Measurements from ENCODE around the gene SMCR8.
A peak's percentile ranks its signal among the peaks of the same experiment; 100 is the strongest.
"Not testable (repeated sequence)": the region's sequence is repeated elsewhere in the genome, so short reads cannot be mapped to it uniquely, and the experiment has no call there.

SMCR8 gene

GRCh38 chr17:18360518-18360917 lies 45.4 kb downstream of the SMCR8 start:
- DNase-seq (ENCODE audit: low read depth), result no peak

GRCh38 chr17:18361837-18362697 lies 47.0 kb downstream of the SMCR8 start:
- DNase-seq (ENCODE audit: low read depth), result no peak

DNA sequence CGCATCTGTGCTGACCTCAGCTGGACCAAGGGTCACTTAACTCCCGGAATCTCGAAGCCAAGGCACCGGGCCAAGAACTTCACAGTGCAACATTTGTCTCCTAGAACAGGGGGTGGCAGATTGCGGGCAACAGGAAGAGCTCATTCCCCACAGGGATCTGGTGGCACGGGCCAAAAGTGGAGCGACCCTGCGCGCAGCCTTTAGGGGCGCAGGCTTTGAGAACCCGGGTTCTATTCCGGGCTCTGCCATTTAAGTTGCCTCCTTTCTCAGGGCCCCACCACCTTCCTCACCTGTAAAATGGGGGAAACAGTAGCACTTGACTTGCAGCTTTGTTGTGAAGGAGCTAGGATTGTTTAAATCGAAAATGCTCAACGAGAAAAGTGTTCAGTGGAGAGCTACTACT lies 47.6 kb downstream of the SMCR8 start:
- no peak for DNase-seq (ENCODE audit: low read depth)

GRCh38 chr17:18363101-18364049 lies 48.3 kb downstream of the SMCR8 start, which contains the start of gene SHMT1:
TSS of gene SHMT1 (minus strand) at chr17:18363550. CDS start at chr17:18355981, 7,569 bp downstream.
- DNase-seq (ENCODE audit: low read depth), result peak; percentile 17

- no peak for DNase-seq (ENCODE audit: low read depth)
These were observed 49.1 kb downstream of the SMCR8 start for GRCh38 chr17:18364166-18364565.

- DNase-seq (ENCODE audit: low read depth), result no peak
These were observed 53.9 kb downstream of the SMCR8 start for GRCh38 chr17:18368946-18369345.

DNA sequence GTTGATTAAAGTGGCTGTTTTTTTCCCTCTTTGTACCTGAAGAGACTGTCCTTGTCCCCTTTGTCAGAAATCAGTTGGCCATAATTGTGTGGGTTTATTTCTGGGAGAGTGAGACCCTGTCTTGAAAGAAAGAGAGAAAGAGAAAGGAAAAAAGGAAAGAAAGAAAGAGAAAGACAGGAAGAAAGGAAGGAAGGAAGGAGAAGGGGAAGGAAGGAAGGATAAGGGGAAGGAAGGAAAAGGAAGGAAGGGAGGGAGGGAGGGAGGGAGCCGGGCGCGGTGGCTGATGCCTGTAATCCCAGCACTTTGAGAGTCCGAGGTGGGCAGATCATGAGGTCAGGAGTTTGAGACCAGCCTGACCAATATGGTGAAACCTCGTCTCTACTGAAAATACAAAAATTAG lies 55.7 kb downstream of the SMCR8 start:
- no peak for DNase-seq (ENCODE audit: low read depth)

- DNase-seq (ENCODE audit: low read depth), result no peak
These were observed 56.4 kb downstream of the SMCR8 start for GRCh38 chr17:18371455-18371854.

GRCh38 chr17:18373181-18373580 lies 58.1 kb downstream of the SMCR8 start:
- DNase-seq (ENCODE audit: low read depth), result not testable (repeated sequence)

GRCh38 chr17:18374216-18374615 lies 59.1 kb downstream of the SMCR8 start:
- no peak for DNase-seq (ENCODE audit: low read depth)
